ENCODE data around the gene ZNF724. TPM values are rescaled to one million over a fixed set of nuclear protein-coding genes. Genes with fewer than 3 reads are reported as not detected.
"Not testable (repeated sequence)": the region's sequence is repeated elsewhere in the genome, so short reads cannot be mapped to it uniquely, and the experiment has no call there.

The ZNF724 gene
- total RNA-seq, 2 experiments from 2014 or later, result 13.6 to 14.5 TPM

DNA sequence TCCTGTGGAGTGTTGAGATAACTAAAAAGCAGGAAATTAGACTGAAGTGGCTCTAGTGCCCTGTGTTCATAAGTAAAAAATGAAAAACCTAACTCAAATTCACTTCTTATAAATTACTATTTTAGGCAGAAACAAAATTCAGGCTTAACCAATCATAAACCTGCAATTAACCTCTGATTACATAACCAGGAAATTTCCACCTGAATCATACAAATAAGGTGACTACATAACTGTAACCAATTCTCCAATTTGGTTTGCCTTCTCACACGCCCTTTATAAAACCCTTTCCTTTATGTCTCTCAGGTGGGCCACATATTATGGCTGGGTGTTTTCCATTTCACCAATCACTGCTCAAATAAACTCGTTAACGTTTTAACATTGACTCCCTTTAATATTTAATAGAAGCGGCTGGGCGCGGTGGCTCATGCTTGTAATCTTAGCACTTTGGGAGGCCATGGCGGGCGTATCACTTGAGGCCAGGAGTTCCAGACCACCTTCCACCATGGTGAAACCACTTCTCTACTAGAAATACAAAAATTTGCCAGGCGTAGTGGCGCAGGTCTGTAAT, 22.9 kb upstream of the ZNF724 start:
- ChIA-PET CTCF (interaction anchor here (1.4 to 2.7 kb wide), 2 partner anchors 10 to 23 kb away, joined by 4 to 18 read pairs; partner anchors contain the start of gene ZNF724), POLR2A (interaction anchor here (0.7 to 2.9 kb wide), 8 partner anchors 9 to 642 kb away, joined by 4 to 35 read pairs (median 6); partner anchors contain the start of genes ZNF675, ZNF681, ZNF724 and ZNF726)
- no peaks in the 10 kb centered on the region for H3K27me3 Mint-ChIP-seq
- H3K27ac Mint-ChIP-seq, result peak overlapping the region; percentile 89
- intact Hi-C loops (cut with micrococcal nuclease), result loop anchor here (2.0 to 10.0 kb wide), 4 partner anchors 124 to 639 kb away; partner anchors contain the start of genes ZNF675, ZNF681, ZNF726 and ZNF91
- H3K36me3 Mint-ChIP-seq, result peaks cover 19% of the 10 kb centered on the region
- peak overlapping the region; percentile 91 for H3K4me3 Mint-ChIP-seq
- no peaks in the 10 kb centered on the region for H3K9me3 Mint-ChIP-seq
- no peak for DNase-seq
- H3K4me1 Mint-ChIP-seq (ENCODE audit: low read depth), result peaks cover 20% of the 10 kb centered on the region

GRCh38 chr19:23263870-23264590, 13.8 kb upstream of the ZNF724 start:
- DNase-seq, result peak; percentile 40

GRCh38 chr19:23263396-23263795, 13.2 kb upstream of the ZNF724 start:
- DNase-seq, result no peak
- ChIA-PET POLR2A (interaction anchor here (2.1 kb wide), 1 partner anchor 11 kb away, joined by 10 read pairs; no protein-coding TSS in a partner anchor), CTCF (no interaction called here)
- H3K36me3 Mint-ChIP-seq, result peaks cover 59% of the 10 kb centered on the region
- H3K4me3 Mint-ChIP-seq, result no peak overlapping the region
- H3K27me3 Mint-ChIP-seq, result no peaks in the 10 kb centered on the region
- peaks cover 12% of the 10 kb centered on the region for H3K4me1 Mint-ChIP-seq (ENCODE audit: low read depth)
- no peaks in the 10 kb centered on the region for H3K9me3 Mint-ChIP-seq
- peak overlapping the region; percentile 53 for H3K27ac Mint-ChIP-seq
- intact Hi-C loops (cut with micrococcal nuclease), result no loop called here

More at GRCh38 chr19:23263870-23264590, 13.8 kb upstream of the ZNF724 start:
- CTCF ChIA-PET, result interaction anchor here (0.6 kb wide), 1 partner anchor 426 kb away, joined by 3 read pairs; no protein-coding TSS in a partner anchor
- Mint-ChIP-seq H3K36me3 (peaks cover 54% of the 10 kb centered on the region), H3K27me3 (no peaks in the 10 kb centered on the region), H3K9me3 (no peaks in the 10 kb centered on the region), H3K4me3 (no peak overlapping the region), H3K4me1 (ENCODE audit: low read depth) (peaks cover 12% of the 10 kb centered on the region), H3K27ac (peak overlapping the region; percentile 53)
- intact Hi-C loops (cut with micrococcal nuclease), result no loop called here
- POLR2A ChIA-PET, result interaction anchor here (2.1 kb wide), 1 partner anchor 10 kb away, joined by 10 read pairs; no protein-coding TSS in a partner anchor

- H3K27ac Mint-ChIP-seq, result no peak overlapping the region
- intact Hi-C loops (cut with micrococcal nuclease), result no loop called here
- ChIA-PET CTCF (no interaction called here), POLR2A (no interaction called here)
- H3K9me3 Mint-ChIP-seq, result no peaks in the 10 kb centered on the region
- no peak overlapping the region for H3K4me3 Mint-ChIP-seq
- no peaks in the 10 kb centered on the region for H3K27me3 Mint-ChIP-seq
- H3K36me3 Mint-ChIP-seq, result peaks cover 61% of the 10 kb centered on the region
- peaks cover 12% of the 10 kb centered on the region for H3K4me1 Mint-ChIP-seq (ENCODE audit: low read depth)
- DNase-seq, result no peak
Measured at GRCh38 chr19:23262920-23263319, 12.7 kb upstream of the ZNF724 start.

DNA sequence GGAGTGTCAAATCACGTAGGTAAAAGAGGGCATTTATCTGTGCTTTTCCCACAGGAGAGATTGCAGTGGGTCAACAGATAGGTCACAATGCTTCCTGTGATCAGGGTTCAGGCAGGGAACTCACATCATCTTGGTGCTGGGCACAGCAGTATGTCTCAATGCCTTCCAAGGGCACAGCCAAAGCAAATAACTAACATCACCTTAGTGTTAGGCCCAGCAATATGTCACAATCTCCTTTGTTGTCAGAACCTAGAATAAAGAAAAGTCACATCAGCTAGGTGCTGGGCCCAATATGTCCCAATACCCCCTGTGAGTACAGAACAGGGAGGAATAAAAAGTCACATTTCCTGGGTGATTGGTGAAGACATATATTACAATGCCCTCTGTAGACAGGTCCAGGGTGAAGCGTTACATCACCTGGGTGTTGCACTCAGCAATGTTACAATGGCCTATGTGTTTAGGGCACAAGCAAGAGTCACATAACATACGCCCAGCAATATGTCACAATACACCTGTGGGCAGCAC, 11.4 kb upstream of the ZNF724 start:
- POLR2A ChIA-PET, result no interaction called here
- CTCF ChIA-PET, result no interaction called here
- Mint-ChIP-seq H3K27me3 (no peaks in the 10 kb centered on the region), H3K4me1 (ENCODE audit: low read depth) (peaks cover 12% of the 10 kb centered on the region), H3K27ac (no peak overlapping the region), H3K36me3 (peaks cover 55% of the 10 kb centered on the region), H3K9me3 (no peaks in the 10 kb centered on the region), H3K4me3 (no peak overlapping the region)
- DNase-seq, result no peak
- intact Hi-C loops (cut with micrococcal nuclease), result no loop called here

DNA sequence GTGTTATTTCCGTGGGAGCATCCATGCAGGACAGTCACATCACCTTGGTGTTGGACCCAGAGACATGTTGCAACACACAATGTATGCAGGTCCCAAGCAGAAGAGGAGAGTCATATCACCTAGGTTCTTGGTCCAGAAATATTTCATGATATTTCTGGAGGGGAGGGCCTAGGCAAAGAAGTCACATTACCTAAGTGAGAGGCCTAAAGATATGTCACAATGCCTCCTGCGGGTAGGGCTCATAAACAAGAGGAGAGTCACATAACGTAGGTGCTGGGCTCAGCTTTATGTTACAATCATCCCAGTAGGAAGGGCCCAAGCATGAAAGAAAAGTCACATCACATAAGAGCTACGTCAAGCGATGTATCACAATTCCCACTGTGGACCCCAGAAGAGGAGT, 10.8 kb upstream of the ZNF724 start:
- CTCF ChIA-PET, result no interaction called here
- intact Hi-C loops (cut with micrococcal nuclease), result no loop called here
- peaks cover 52% of the 10 kb centered on the region for H3K36me3 Mint-ChIP-seq
- H3K27ac Mint-ChIP-seq, result no peak overlapping the region
- H3K4me3 Mint-ChIP-seq, result no peak overlapping the region
- H3K27me3 Mint-ChIP-seq, result no peaks in the 10 kb centered on the region
- POLR2A ChIA-PET, result no interaction called here
- DNase-seq, result no peak
- H3K9me3 Mint-ChIP-seq, result no peaks in the 10 kb centered on the region
- H3K4me1 Mint-ChIP-seq (ENCODE audit: low read depth), result peaks cover 12% of the 10 kb centered on the region

GRCh38 chr19:23259961-23260360, 9.8 kb upstream of the ZNF724 start:
- intact Hi-C loops (cut with micrococcal nuclease), result no loop called here
- Mint-ChIP-seq H3K27me3 (no peaks in the 10 kb centered on the region), H3K4me1 (ENCODE audit: low read depth) (peaks cover 12% of the 10 kb centered on the region), H3K4me3 (no peak overlapping the region), H3K27ac (no peak overlapping the region), H3K36me3 (peaks cover 52% of the 10 kb centered on the region), H3K9me3 (no peaks in the 10 kb centered on the region)
- ChIA-PET POLR2A (no interaction called here), CTCF (interaction anchor here (1.0 kb wide), 1 partner anchor 10 kb away, joined by 3 read pairs; the partner anchor contains the start of gene ZNF724)
- no peak for DNase-seq

- Mint-ChIP-seq H3K36me3 (peaks cover 25% of the 10 kb centered on the region), H3K4me1 (ENCODE audit: low read depth) (no peaks in the 10 kb centered on the region), H3K27ac (no peak overlapping the region), H3K9me3 (no peaks in the 10 kb centered on the region), H3K4me3 (no peak overlapping the region), H3K27me3 (no peaks in the 10 kb centered on the region)
- intact Hi-C loops (cut with micrococcal nuclease), result no loop called here
- ChIA-PET CTCF (no interaction called here), POLR2A (no interaction called here)
- no peak for DNase-seq
Measured at GRCh38 chr19:23255700-23256099, 5.5 kb upstream of the ZNF724 start.

DNA sequence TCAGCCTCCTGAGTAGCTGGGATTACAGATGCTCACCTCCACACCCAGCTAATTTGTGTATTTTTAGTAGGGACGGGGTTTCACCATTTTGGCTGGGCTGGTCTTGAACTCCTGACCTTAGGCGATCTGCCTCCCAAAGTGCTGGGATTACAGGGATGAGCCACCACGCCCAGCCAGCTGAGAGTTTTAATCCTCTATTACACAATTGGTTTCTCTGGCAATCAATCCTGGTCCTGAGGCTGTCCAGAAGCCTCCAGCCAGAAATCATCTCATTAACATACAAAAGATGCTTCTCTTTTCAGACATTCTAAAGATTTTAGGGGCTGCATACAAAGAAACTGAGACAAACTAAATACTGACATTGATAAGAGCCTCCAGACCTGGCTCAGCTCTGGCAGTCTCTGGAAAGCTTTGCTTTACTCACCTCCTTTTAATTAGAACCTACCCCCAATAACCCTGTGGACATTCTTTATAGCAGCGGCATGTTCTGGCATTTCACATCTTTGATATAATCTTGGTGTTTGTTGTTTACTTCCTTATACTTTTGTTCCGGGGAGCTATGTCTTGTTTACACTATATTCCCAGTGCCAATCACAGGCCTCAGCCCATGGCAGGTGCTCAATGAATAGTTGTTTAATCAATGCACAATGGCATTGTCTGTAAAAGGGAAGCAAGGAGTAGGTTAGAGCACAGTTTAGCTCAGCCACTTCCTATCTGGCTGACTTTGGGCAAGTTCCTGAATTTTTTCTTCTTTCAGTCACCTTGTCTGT, 4.1 kb upstream of the ZNF724 start:
- peaks cover 2% of the 10 kb centered on the region for H3K4me1 Mint-ChIP-seq (ENCODE audit: low read depth)
- peaks cover 14% of the 10 kb centered on the region for H3K36me3 Mint-ChIP-seq
- no peaks in the 10 kb centered on the region for H3K9me3 Mint-ChIP-seq
- no peaks in the 10 kb centered on the region for H3K27me3 Mint-ChIP-seq
- DNase-seq, result no peak
- H3K27ac Mint-ChIP-seq, result no peak overlapping the region
- intact Hi-C loops (cut with micrococcal nuclease), result loop anchor here (5.0 kb wide), 2 partner anchors 503 to 833 kb away; partner anchors contain the start of genes ZNF254 and ZNF681
- ChIA-PET POLR2A (interaction anchor here (1.3 kb wide), 1 partner anchor 19 kb away, joined by 5 read pairs; no protein-coding TSS in a partner anchor), CTCF (no interaction called here)
- no peak overlapping the region for H3K4me3 Mint-ChIP-seq

- H3K9me3 Mint-ChIP-seq; H3K36me3 Mint-ChIP-seq; H3K27me3 Mint-ChIP-seq; CTCF ChIA-PET; H3K27ac Mint-ChIP-seq; H3K4me3 Mint-ChIP-seq; DNase-seq; H3K4me1 Mint-ChIP-seq (ENCODE audit: low read depth): not testable (repeated sequence)
- POLR2A ChIA-PET, result interaction anchor here (1.3 kb wide), 1 partner anchor 20 kb away, joined by 5 read pairs; no protein-coding TSS in a partner anchor
- intact Hi-C loops (cut with micrococcal nuclease), result loop anchor here (5.0 kb wide), 2 partner anchors 504 to 834 kb away; partner anchors contain the start of genes ZNF254 and ZNF681
Measured at GRCh38 chr19:23253256-23253655, 3.1 kb upstream of the ZNF724 start.

GRCh38 chr19:23241419-23241818, 8.8 kb downstream of the ZNF724 start:
- H3K4me1 Mint-ChIP-seq (ENCODE audit: low read depth), result no peaks in the 10 kb centered on the region
- POLR2A ChIA-PET, result no interaction called here
- no peak overlapping the region for H3K27ac Mint-ChIP-seq
- CTCF ChIA-PET, result no interaction called here
- H3K27me3 Mint-ChIP-seq, result no peaks in the 10 kb centered on the region
- no peak overlapping the region for H3K4me3 Mint-ChIP-seq
- peaks cover 75% of the 10 kb centered on the region for H3K36me3 Mint-ChIP-seq
- intact Hi-C loops (cut with micrococcal nuclease), result no loop called here
- DNase-seq, result no peak
- peaks cover 49% of the 10 kb centered on the region for H3K9me3 Mint-ChIP-seq
